C4-2B (cell line): ENCODE measurements around the gene SIGLEC7.

Experiments used
- CTCF ChIP-seq: fragments of 450-650 bp; conservative IDR thresholded peaks from 2 replicates; pipeline ENCODE4 v1.5.1; 2017; ENCODE audit warnings: mild to moderate bottlenecking
- ZFX ChIP-seq: fragments of 450-650 bp; IDR thresholded peaks from 2 replicates; pipeline ENCODE4 v1.6.1; 2017

GRCh38 chr19:51127755-51128154 lies 14.3 kb upstream of the SIGLEC7 start:
- TF ChIP-seq CTCF (no peak), ZFX (no peak)
